Stimulated activated CD4-positive, alpha-beta T cell treated with anti-CD3 and anti-CD28 coated beads, Interleukin-15, amount 100 ng/mL, for 48 hours (primary cell): ENCODE data around the gene RAPGEF5.

Source experiments
- DNase-seq, 2 donors: peaks; one replicate each; pipeline ENCODE4 v3.0.0-alpha.2; 2020; ENCODE audit warnings: low read depth in 2 of 2

Gene RAPGEF5

GRCh38 chr7:22192801-22193200 lies 164.2 kb downstream of the RAPGEF5 start:
- no peak for DNase-seq

- DNase-seq: no peak
Measured at GRCh38 chr7:22190736-22191135, 166.2 kb downstream of the RAPGEF5 start.

GRCh38 chr7:22189741-22190140 lies 167.2 kb downstream of the RAPGEF5 start:
- DNase-seq: no peak

- no peak for DNase-seq
Measured at GRCh38 chr7:22189230-22189629, 167.7 kb downstream of the RAPGEF5 start.

- DNase-seq: no peak
Measured at GRCh38 chr7:22187691-22188348, 169.1 kb downstream of the RAPGEF5 start.

GRCh38 chr7:22185559-22185958 lies 171.4 kb downstream of the RAPGEF5 start:
- no peak for DNase-seq

GRCh38 chr7:22184549-22185199 lies 172.3 kb downstream of the RAPGEF5 start:
- DNase-seq: no peak

- DNase-seq: no peak
Measured at GRCh38 chr7:22183522-22184280, 173.3 kb downstream of the RAPGEF5 start.

GRCh38 chr7:22182149-22182548 lies 174.8 kb downstream of the RAPGEF5 start:
- DNase-seq: no peak

- DNase-seq: no peak
Measured at GRCh38 chr7:22181663-22182062, 175.3 kb downstream of the RAPGEF5 start.

GRCh38 chr7:22179442-22179879 lies 177.5 kb downstream of the RAPGEF5 start:
- DNase-seq: no peak

- no peak for DNase-seq
Measured at GRCh38 chr7:22178735-22179134, 178.2 kb downstream of the RAPGEF5 start.

- no peak for DNase-seq
Measured at GRCh38 chr7:22176791-22177412, 180.1 kb downstream of the RAPGEF5 start.

GRCh38 chr7:22174574-22174953 lies 182.4 kb downstream of the RAPGEF5 start:
- DNase-seq: no peak

- no peak for DNase-seq
Measured at GRCh38 chr7:22173685-22174573, 183.0 kb downstream of the RAPGEF5 start.

- DNase-seq: no peak
Measured at GRCh38 chr7:22168129-22168634, 188.8 kb downstream of the RAPGEF5 start.

GRCh38 chr7:22167482-22167881 lies 189.5 kb downstream of the RAPGEF5 start:
- no peak for DNase-seq

GRCh38 chr7:22166928-22167327 lies 190.0 kb downstream of the RAPGEF5 start:
- no peak for DNase-seq

GRCh38 chr7:22159341-22159740 lies 197.6 kb downstream of the RAPGEF5 start:
- no peak for DNase-seq

- no peak for DNase-seq
Measured at GRCh38 chr7:22157552-22157951, 199.4 kb downstream of the RAPGEF5 start.

GRCh38 chr7:22156205-22156604 lies 200.7 kb downstream of the RAPGEF5 start:
- no peak for DNase-seq
